HL-60/S4 treated with retinoic acid at 250 ng/mL for 4 days and 3 days (cell line): ENCODE results near the gene SEC61A2.
"Not testable (repeated sequence)": the region's sequence is repeated elsewhere in the genome, so short reads cannot be mapped to it uniquely, and the experiment has no call there.

ENCODE experiments used
- in situ Hi-C: fragments of 300-500 bp; cut with MboI; formaldehyde crosslinking; loops from 2 replicates; pipeline ENCODE4 v1.7.0; 2022; ENCODE audit warnings: low sequenced_read_pairs

Gene SEC61A2

DNA sequence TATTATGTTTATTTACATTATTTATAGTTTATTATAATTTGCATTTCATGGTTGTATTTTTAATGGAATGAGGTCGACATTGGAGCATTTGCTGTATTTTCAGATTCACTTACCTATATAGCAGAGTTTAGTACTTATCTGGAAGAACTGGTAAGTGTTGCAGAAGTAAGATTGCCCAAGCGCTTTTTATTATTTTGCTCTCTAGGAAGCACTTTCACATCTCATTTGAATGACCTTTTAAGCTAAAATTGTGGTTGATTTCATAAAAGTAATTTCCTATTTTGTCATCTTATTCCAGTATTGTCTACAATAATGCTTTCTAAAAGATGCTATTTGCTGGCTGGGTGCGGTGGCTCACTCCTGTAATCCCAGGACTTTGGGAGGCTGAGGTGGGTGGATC is 28.6 kb downstream of the SEC61A2 start:
- in situ Hi-C loops = no loop called here

DNA sequence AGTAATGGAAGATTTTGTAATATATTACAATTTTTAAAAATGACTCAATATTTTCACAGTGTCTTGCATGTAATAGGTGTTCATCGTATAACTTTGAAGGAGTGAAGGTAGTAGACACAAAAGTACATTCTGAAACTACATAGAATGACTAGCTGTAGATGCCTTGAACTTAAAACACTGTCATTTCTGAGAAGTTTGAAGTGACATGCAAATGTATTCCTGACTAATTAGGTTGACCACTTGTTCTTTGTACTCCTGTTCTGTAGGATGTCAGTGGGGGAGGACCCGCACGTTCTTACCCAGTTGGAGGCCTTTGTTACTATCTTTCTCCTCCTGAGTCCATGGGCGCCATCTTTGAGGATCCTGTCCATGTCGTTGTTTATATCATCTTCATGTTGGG is 31.2 kb downstream of the SEC61A2 start:
- in situ Hi-C loops = no loop called here

DNA sequence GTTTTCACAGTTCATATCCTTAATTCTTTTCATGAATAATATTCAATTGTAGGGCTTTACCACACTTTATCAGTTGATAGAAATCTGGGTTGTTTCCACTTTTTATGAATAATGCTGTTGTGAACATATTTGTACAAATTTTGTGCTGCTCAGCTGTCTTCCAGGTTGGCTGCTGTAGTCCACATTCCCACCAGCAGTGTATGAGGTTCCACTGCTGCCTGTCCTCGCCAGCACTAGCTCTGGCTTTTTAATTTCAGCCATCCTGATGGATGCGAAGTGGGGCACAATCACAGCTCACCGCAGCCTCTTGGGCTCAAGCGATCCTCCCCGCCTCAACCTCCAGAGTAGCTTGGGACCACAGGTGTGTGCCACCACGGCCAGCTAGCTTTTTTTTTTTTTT is 33.5 kb downstream of the SEC61A2 start:
- in situ Hi-C loops = no loop called here

DNA sequence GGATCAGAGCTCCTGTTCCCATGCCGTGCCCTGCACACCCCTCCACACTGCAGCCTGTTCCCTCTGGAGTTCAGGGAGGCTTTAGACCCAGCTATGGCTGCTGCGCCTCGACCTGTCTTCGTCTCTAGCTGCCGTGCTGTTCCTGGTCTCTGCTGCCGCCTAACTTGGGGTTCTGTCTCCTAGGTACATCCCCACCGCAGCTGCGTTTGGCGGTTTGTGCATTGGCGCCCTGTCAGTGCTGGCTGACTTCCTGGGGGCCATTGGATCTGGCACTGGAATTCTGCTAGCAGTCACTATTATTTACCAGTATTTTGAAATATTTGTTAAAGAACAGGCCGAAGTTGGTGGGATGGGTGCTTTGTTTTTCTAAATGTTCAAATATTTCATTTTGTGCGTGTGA is 34.6 kb downstream of the SEC61A2 start:
- in situ Hi-C loops = no loop called here

DNA sequence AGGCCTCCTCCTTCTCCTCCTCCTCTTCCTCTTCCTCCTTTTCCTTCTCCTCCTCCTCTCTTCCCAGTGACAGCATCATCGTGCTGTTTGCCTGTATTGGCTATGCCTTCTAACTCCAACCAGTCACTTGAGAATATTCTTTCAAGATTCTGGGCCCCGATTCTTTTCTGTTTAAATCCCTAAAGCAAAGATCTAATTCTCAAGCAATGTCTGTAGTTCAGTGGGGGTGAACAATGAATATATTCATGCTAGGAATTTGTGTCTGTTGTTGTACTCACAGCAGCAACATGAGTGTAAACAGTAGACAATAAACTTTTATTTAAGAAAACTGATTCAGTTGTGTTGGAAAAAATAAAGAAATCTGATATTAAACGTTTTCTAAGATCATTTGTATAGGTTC is 35.6 kb downstream of the SEC61A2 start:
- in situ Hi-C loops = no loop called here

DNA sequence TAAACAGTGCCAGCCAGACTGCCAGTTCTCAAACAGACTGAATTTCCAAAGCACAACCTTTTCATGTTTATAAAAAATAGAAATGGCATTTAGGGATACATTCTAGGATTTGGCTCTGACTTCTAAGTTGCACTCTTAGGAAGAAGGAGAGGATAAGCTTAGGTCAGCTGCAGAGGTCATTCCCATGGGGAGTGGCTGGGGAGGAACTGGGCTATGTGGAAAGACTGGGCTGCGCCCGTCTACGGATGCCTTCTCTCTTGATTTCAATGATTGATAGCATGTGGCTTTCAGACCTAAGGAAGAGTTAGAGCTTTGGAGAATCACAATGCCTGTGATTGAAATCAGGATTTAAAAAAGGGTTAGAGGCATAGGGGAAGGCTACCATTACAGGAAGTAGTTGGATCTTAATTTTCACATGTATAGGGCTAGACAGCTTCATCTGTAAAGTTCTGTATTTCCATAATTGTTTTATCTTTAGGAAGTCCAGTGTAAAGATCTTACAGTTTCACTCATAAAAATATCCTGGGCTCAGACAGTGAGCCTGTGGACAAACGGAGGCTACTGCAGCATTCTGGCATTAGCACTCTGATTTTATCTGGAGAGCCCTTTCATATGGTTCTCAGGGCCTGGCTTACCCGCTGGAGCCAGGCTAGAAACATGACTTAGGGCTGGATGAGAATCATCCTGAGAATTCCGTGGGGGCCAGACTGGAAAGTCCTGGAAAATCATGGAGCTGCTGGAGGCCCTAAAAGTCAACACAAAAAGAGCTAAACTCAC is 36.7 kb downstream of the SEC61A2 start:
- in situ Hi-C loops = no loop called here

DNA sequence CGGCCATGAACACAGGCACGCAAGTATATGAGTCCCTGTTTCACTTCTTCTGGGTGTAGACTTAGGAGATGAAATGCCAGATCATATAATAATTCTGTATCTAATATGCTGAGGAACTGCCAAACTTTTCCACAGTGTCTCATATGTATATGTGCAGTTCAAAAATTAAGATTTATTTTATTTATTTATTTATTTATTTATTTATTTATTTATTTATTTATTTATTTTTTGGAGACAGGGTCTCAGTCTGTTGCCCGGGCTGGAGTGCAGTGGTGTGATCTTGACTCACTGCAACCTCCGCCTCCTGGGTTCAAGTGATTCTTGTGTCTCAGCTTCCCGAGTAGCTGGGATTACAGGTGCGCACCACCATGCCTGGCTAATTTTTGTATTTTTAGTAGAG is 42.0 kb downstream of the SEC61A2 start:
- in situ Hi-C loops = not testable (repeated sequence)

DNA sequence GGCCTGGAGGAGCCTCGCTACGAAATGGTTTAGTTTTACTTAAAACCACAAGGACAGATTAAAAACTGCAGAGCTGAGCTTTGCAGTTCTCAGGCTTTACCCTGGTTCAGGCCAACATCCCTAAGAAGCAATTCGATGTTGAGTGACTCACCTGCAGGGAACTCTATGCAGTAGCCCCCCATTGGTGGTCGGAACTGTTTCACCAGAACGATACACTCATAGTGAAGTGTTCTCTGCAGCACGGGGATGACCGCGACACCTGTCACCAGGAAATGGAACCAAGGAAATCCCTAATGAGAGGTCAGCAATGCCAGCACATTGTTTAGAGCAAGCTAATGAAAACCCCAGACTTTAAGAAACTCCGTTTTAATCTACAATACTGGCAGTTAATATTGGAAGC is 48.2 kb downstream of the SEC61A2 start:
- in situ Hi-C loops = no loop called here

DNA sequence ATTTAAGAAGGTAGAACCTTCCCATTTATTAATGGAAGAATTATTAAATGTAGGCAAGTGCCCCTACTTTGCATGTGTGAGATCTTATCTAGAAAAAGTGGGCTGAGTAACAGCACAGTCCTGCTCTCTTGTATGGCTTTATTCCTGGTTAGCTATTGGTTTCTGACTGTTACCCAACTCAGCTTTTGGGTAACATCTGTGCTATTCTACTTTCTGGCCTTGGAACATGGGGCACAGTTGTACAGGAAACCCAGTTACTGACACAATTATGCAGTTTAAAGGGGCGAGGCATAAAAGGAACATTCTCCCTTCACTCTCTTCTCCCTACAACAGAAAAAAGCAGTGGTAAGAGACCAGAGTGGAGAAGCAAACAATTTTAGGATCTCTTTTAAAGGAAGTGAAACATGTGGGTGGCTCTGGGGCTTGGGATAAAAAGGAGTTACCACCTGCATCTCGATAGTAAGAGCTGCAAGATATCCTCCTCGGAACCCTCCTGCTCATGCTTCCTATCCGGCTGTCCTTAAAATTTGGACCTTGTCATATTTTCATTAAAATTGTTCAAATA is 50.2 kb downstream of the SEC61A2 start:
- in situ Hi-C loops = no loop called here

DNA sequence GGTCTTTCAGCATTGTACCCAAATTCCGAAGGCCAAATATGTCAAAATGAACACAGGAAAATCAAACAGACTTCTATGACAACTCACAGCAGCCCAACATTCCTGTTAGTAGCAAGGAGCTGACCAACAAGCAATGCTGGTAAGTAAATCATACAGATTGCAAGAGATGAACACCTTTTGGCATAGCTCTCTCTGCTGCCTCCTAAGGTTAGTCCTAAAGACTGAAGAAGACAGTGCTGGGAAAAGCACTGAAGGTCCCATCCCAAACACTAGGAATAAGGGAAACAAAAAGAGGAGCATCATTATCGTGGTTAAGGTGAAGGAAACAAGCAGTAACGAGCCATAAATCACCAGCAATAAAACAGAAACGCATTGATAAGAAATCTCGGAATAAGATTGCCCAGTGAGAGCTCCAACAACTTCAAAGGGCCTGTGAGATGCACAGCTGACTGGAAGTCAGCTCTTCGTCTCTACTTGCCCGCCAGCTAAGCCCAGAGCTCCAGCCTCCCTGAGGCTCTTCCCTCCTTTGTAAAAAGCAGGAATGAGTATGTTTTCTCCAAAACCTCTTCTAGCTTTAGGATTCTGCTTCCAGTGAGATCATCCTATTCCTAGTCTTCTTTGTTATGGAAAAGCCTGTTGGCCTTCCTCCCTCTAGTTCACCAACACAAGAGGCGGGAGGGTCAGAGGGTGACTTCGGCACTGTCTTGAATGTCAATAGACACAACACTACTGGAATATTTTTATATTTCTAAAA is 50.9 kb downstream of the SEC61A2 start:
- in situ Hi-C loops = no loop called here

DNA sequence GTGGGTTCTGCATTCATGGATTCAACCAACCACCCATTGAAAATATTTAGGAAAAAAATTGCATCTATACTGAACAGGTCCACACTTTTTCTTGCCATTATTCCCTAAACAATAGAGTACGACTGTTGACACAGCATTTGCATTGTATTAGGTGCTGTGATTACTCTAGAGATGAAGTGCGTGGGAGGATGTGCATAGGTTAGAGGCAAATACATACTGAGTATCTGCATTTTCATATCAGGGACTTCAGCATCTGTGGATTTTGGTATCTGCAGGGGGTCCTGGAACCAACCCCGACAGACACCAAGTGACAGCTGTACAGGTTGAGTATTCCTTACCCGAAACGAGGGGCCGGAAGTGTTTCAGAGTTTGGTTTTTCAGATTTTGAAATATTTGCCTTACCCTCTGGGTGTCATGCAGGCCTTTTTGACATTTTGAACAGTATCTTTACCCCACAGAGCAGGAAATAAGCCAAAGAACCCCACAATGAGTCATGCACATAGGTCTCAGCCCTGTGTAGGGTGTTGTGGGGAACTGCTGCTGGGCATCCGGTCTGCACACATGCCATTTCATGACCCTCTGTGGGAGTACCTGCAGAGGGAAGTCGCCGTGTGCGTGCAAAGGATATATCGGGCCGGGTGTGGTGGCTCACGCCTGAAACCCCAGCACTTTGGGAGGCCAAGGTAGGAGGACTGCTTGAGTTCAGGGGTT is 51.7 kb downstream of the SEC61A2 start:
- in situ Hi-C loops = no loop called here

DNA sequence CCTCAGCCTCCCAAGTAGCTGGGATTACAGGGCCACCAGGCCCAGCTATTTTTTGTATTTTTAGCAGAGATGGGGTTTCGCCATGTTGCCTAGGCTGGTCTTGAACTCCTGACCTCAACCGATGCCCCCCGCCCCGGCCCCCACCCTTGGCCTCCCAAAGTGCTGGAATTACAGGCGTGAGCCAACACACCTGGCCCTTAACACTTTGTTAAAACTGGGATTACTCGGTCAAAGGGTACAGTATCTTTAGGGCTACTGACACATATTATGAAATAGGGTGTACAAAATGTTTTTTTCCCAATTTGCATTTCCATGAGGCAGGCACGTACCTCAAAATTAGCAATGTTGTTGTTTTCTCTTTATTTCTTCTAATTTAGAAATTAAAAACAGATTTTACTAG is 54.7 kb downstream of the SEC61A2 start:
- in situ Hi-C loops = no loop called here

DNA sequence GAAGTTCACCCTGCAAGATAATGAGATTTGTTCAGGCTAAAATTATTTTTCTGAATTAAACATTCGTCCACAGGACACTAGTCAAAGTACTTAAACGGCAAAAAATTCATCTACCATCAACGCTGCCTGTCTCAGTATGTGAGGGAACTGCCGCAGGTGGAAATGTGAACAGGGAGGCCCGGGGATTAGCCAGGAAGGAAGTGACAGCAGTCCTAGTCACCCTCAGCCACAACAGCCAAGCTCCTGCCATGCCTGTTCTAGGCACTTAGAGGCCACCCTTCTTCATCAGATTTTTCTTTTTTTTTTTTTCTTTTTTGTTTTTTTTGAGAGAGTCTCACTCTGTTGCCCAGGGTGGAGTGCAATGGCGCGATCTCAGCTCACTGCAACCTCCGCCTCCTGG is 56.8 kb downstream of the SEC61A2 start:
- in situ Hi-C loops = no loop called here

DNA sequence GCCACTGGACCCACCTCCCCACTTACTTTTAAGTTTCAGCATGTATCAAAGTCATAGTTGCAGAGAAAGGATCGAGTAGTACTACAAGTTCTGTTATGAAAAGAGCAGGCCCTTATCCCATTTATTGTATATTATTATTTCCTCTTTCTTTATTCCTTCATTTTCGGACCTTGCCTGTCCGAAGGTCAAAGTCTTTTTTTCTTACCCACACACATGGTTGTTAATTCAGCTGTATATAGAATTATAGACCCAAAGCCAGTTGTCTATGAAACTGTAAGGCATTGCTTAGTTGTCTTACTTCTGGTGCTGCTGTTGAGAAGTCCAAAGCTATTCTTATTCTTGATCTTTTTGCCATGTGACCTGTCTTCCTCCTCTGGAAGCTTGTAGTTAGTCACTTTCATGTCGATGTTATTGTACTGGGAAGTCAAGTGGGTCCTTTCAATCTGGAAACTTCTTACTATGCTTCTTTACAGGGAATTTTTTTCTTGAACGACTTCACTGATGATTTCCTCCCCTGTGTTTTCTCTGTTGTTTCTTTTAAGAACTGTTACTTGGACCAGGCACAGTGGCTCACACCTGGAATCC is 57.9 kb downstream of the SEC61A2 start:
- in situ Hi-C loops = no loop called here

DNA sequence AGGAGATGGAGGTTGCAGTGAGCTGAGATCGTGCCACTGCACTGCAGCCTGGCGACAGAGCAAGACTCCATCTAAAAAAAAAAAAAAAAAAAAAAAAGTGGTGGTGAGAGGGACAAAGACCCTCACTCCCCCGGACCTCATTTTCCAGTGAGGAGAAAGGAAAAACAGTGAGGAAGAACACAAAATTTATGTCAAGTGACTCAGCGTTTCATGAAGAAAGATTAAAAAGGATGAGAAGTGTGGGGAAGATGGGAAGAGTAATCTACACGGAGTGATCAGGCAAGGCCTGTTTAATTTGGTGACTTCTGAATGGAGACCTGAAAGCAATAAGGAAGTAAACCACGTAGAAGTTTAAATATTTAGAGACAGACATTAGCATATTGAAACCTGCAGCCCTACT is 59.2 kb downstream of the SEC61A2 start:
- in situ Hi-C loops = no loop called here

DNA sequence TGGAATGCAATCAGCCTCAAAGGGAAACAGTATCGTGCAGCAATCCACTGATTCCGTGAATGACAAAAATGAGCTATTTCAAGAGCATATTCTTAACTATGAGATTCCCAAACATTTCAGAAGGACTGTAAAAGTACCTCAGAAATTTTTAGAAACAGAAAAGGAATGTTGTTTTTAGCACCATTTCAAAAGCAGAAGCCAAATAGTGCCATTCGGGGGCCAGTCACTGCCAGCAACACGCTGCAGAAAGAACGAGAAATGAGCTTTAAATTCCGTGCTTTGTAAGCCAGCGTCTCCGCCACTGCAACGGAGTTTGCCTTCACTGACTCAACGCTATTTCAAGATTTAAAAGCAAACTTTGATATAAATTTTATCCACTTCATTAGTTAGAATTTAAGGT is 59.9 kb downstream of the SEC61A2 start:
- in situ Hi-C loops = no loop called here

DNA sequence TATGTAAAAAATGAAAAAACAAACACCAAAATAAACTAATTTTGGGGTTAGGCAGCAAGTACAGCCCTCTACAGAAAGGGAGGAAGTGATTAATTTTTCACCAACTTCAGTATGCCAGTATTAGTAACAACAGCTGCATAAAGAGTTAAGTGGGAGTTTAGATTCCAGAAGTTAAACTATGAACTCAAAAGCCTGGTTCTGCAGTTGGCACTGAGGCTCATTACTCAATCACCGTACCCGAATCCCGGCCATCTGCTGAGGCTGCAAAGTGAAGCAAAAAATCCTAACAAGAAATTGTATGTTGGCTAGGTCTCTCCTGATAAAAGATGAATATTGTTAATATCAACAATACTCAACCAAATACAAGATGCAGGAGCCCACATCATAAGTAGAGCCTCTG is 62.2 kb downstream of the SEC61A2 start:
- in situ Hi-C loops = no loop called here

DNA sequence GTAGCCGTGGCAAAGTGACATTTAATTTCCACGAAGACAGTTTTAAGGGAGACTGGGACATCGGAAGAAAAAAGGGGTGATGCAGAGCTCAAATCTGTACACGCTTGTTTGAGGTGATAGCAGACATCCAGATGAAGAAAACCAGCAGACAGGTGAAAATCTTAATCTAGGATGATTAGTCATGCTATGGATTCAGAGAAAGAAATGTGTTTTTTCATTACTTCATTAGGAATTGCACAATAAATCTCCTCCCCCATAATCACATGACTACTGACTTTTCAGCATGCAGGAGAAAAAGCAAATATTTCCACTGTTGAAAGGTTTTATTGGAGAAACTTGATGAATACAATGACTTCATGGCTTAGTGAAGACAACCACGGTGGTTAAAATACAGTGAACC is 63.7 kb downstream of the SEC61A2 start:
- in situ Hi-C loops = no loop called here

DNA sequence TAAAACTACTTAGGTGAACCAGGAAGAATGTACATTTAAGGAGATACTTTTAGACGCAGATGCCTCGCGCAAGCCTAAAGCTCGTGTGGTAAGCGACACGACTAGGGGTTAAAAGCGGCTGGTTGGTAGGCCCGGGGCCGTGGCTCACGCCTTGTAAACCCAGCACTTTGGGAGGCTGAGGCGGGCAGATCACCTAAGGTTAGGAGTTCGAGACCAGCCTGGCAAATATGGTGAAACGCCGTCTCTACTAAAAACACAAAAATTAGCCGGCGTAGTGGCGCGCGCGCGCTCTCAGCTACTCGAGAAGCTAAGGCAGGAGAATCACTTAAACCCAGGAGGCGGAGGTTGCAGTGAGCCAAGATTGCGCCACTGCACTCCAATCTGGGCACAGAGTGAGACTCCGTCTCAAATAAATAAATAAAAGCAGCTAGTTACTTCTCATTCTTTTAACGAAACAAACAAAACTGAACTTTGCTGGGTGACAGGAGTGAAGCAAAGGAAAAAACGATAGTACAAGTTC is 65.3 kb downstream of the SEC61A2 start:
- in situ Hi-C loops = no loop called here

DNA sequence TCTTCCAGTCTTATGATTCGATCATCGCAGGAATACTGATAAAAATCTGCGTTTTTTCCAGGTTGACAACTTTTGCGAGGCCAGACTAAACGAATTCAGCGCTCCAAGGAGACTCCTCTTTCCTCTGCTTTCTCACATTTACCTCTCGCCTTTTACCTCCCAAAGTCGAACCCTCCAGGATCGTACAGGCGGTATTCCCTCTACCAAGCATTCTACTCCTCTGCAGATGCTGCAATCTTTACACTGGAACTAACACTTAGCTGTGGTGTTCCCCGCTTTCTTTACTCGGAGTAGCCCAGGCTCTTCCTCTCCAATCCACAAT is 65.8 kb downstream of the SEC61A2 start:
- in situ Hi-C loops = no loop called here
